K562 (cell line): ENCODE data around the gene CPED1. TPM values are rescaled to one million over a fixed set of nuclear protein-coding genes. Genes with fewer than 3 reads are reported as not detected.

Source experiments
- C11orf30 ChIP-seq: fragments of 450-650 bp; IDR thresholded peaks from 2 replicates; pipeline ENCODE4 v1.6.1; 2016; ENCODE audit warnings: low read depth, mild to moderate bottlenecking
- E2F1 ChIP-seq: sonication (generic); formaldehyde crosslinking; IDR thresholded peaks from 2 replicates; pipeline ENCODE4 v1.8.1; 2023; ENCODE audit warnings: mild to moderate bottlenecking, missing genetic modification reagents, moderate library complexity
- HBP1 ChIP-seq: fragments of 450-650 bp; formaldehyde crosslinking; IDR thresholded peaks from 2 replicates; pipeline ENCODE4 v1.4.0; 2022; ENCODE audit warnings: missing genetic modification characterization
- L3MBTL2 ChIP-seq: fragments of 450-650 bp; IDR thresholded peaks from 2 replicates; pipeline ENCODE4 v1.6.1; 2016; ENCODE audit warnings: mild to moderate bottlenecking, moderate library complexity
- MGA ChIP-seq: fragments of 450-650 bp; IDR thresholded peaks from 2 replicates; pipeline ENCODE4 v1.6.1; 2016; ENCODE audit warnings: mild to moderate bottlenecking, moderate library complexity
- MXI1 ChIP-seq: IDR thresholded peaks from 2 replicates; pipeline ENCODE4 v1.6.1; 2011; ENCODE audit warnings: low read depth, mild to moderate bottlenecking, improper control_type of control experiment, low read length
- NR2C2 ChIP-seq, 2 experiments: fragments of 200-800 bp in 1 of 2; sonication (Bioruptor generic) in 1 of 2; sonication (generic) in 1 of 2; formaldehyde crosslinking in 1 of 2; IDR thresholded peaks; 2 replicates each; pipeline versions ENCODE4 v1.6.1 to v1.8.0; 2016 to 2022; ENCODE audit warnings: mild to moderate bottlenecking in 1 of 2, missing compliant biosample characterization in 1 of 2, missing genetic modification characterization in 1 of 2, missing genetic modification reagents in 1 of 2
- RB1 ChIP-seq: fragments of 450-650 bp; IDR thresholded peaks from 2 replicates; pipeline ENCODE4 v1.6.1; 2017; ENCODE audit warnings: low read depth, mild to moderate bottlenecking
- THRAP3 ChIP-seq: fragments of 450-650 bp; IDR thresholded peaks from 2 replicates; pipeline ENCODE4 v1.6.1; 2016; ENCODE audit warnings: mild to moderate bottlenecking, inconsistent platforms, borderline replicate concordance
- TRIM25 ChIP-seq: fragments of 450-650 bp; IDR thresholded peaks from 2 replicates; pipeline ENCODE4 v1.7.0; 2016; ENCODE audit warnings: borderline replicate concordance
- polyA plus RNA-seq, 8 experiments: library from polyadenylated mRNA; depleted of rRNA in 4 of 8; stranded (reverse) in 5 of 8; unstranded in 3 of 8; fragments of >200 nt; fragmentation: Nextera tagmentation in 2 of 8; fragmentation: Illumina TruSeq in 1 of 8; extraction: Ambion mirVana in 2 of 8; extraction: Trizol in 1 of 8; gene quantifications; 2 replicates each; pipeline versions ENCODE4 v1.2.1 to v1.2.3, GENCODE V29; 2011 to 2014; ENCODE audit warnings: inconsistent platforms in 1 of 8, missing spikeins in 1 of 8
- total RNA-seq, 7 experiments: library from RNA; depleted of rRNA in 6 of 7; stranded (reverse); fragments of >200 nt in 6 of 7; fragmentation: Illumina TruSeq in 2 of 7; extraction: Trizol in 2 of 7; gene quantifications; 2 replicates each; pipeline versions ENCODE4 v1.2.1 to v1.2.3, GENCODE V29; 2011 to 2021; ENCODE audit warnings: low replicate concordance in 1 of 7

The CPED1 gene
- total and polyA plus RNA-seq, 9 of the 15 experiments (the other 6 are each of a cell fraction or from before 2014, with no cell fraction given): 195 to 393 (median 290) TPM

- TF ChIP-seq MXI1: no peak
- TF ChIP-seq TRIM25: no peak
- TF ChIP-seq THRAP3: no peak
- TF ChIP-seq RB1: no peak
- TF ChIP-seq MGA: no peak
- TF ChIP-seq HBP1 (CRISPR knock-in tag): 0 out of 2 replicates have a peak, but pooled peaks have one; percentile 12
- TF ChIP-seq C11orf30: no peak
- TF ChIP-seq NR2C2 (CRISPR knock-in tag; IDR thresholded peaks at IDR 0.05): no peak
- TF ChIP-seq NR2C2 (tag; IDR thresholded peaks at IDR 0.05): no peak
- TF ChIP-seq E2F1 (CRISPR knock-in tag): no peak
- no peak for TF ChIP-seq L3MBTL2
Observed at GRCh38 chr7:121084748-121085336, 96.3 kb downstream of the CPED1 start (continued).
